HG03457 (cell line): ENCODE data around the gene ROBO1.
"Not testable (repeated sequence)": the region's sequence is repeated elsewhere in the genome, so short reads cannot be mapped to it uniquely, and the experiment has no call there.

ENCODE experiments used
- ATAC-seq: cut with Tn5 transposase; IDR thresholded peaks from one replicate; pipeline ENCODE4 v1.9.1; 2021; ENCODE audit warnings: moderate number of reproducible peaks; ENCODE audit not compliant: unreplicated experiment

The ROBO1 gene

GRCh38 chr3:78889348-78889747, 878.5 kb downstream of the ROBO1 start:
- ATAC-seq = no peak

DNA sequence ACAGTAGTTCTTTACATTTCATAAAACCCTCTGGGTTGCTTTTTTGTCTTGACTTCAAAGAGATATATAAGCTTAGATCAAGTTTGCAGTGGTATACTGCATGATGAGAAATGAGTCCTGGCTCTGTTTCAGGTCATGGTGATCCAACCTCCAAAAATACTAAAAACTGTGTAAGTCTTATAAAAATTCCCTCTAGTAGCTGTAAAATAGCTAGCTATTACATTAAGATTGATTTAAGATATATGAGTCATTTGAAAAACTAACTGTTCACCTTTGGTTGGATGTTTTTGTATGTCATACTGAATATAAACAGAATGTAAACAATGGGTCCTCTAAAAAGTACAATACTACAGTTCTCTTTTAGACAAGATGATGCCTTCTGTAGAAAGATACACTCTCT, 879.2 kb downstream of the ROBO1 start:
- no peak for ATAC-seq

GRCh38 chr3:78887547-78888011, 880.2 kb downstream of the ROBO1 start:
- no peak for ATAC-seq

DNA sequence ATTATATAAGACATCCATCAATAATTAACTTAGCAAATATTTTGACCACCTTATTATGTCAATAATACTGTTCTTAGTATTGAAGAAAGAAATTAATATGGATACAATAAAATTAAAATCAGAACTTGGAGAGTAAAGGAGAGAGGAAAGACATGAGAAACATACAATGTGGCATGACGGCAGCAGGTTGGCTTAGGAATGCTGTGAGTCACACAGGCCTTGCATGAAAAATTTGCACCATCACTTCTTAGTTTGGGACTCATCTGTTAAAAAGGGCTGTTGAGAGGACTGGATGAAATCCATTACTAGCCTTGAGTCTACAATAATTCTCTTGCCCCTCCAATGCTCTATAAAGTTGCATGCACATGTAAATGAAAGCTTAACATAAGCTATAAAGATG, 880.8 kb downstream of the ROBO1 start:
- ATAC-seq = no peak

DNA sequence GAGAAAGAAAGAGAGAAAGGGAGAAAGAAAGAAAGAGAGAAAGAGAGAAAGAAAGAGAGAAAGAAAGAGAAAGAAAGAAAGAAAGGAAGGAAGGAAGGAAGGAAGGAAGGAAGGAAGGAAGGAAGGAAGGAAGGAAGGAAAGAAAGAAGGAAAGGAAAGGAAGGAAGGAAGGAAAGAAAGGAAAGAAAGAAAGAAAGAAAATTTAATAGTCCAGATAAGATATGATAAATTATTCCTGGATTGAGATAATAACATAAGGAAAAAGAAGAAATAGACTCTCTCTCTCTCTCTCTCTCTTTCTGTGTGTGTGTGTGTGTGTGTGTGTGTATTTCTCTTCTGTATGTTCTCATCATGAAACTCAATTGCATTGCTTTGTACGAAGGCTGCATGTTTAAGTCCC, 883.2 kb downstream of the ROBO1 start:
- not testable (repeated sequence) for ATAC-seq

GRCh38 chr3:78882251-78882650, 885.5 kb downstream of the ROBO1 start:
- no peak for ATAC-seq

GRCh38 chr3:78881501-78881900, 886.3 kb downstream of the ROBO1 start:
- no peak for ATAC-seq

- no peak for ATAC-seq
These were observed 887.0 kb downstream of the ROBO1 start for GRCh38 chr3:78880603-78881461.

DNA sequence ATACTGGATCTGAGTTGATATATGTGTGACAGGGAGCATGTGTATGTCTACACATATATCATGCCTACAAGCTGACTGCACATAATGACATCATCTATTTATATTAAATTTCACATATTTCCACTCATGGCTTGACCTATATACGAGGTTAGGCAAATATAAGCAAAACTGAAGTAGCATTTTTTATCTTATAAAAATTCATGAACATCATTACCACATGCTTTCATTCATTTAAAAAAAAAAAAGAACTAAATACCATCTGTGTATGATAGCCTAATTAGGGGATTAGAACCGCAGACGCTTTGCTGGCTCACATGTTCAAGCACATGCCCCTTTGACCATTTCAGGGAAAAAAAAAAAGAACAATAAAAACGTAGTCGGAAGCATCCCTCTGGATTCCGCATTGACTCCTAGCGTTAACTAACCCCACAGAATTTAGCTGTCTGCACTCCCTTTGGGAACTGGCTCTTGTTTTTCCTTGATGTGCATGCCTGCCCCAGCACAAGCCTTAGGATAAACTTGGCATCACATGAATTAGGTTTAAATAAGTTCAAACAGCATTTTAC, 888.4 kb downstream of the ROBO1 start:
- no peak for ATAC-seq

- ATAC-seq = no peak
These were observed 889.0 kb downstream of the ROBO1 start for GRCh38 chr3:78878789-78879188.

DNA sequence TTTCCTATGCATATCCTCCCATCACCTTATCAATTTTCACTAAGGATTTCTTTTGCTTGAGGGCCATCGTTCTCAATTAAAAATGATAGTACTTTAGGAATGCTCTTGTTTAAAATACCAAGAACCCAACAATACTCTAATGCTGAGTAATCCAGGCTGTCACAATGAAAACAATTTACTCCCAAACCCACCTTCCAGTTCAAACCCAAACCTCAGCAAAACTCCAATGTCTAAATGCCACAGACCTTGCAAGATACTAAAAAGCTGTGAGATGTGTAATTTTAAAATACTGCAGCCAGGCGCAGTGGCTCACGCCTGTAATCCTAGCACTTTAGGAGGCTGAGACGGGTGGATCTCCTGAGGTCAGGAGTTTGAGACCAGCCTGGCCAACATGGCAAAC, 889.8 kb downstream of the ROBO1 start:
- no peak for ATAC-seq

GRCh38 chr3:78875851-78876250, 891.9 kb downstream of the ROBO1 start:
- no peak for ATAC-seq

- ATAC-seq = no peak
These were observed 892.4 kb downstream of the ROBO1 start for GRCh38 chr3:78875436-78875835.

DNA sequence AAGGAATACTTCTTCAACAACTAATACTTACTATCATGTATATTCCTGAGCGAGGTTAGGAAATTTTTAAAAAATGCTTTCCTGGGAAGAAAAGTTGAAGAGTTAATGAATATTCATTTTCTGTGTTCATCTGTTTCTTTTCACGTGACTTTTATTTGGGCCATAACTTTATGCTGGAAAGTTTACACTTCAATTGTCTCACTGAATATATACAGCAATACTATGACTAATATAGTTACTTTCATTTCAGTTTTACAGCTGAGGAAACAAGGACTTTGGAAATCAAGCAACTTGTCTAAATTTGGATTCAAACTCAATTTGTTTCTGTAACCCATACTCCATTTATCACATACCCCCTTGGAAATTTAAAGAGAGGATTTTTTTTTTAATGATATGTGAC, 894.2 kb downstream of the ROBO1 start:
- ATAC-seq = no peak

GRCh38 chr3:78872195-78872594, 895.6 kb downstream of the ROBO1 start:
- no peak for ATAC-seq

DNA sequence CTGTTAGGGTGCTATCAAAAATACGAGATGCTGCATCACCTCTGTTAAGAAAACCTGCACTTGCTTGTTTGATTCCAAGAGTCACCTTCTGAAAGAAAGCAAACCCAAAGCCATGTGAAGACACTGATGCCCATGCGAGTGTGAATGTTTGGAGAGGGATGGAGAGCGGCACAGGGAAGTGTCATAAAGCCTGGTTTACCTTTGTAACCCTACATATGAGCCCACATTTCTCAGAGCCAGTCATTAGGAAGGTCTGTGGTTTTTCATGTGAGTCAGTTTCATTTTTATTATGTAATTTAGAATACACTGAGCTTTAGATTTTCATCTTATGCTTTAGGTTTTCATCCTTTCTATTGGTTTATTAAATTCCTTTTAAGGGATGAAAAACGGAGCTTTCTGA, 896.8 kb downstream of the ROBO1 start:
- ATAC-seq = no peak

DNA sequence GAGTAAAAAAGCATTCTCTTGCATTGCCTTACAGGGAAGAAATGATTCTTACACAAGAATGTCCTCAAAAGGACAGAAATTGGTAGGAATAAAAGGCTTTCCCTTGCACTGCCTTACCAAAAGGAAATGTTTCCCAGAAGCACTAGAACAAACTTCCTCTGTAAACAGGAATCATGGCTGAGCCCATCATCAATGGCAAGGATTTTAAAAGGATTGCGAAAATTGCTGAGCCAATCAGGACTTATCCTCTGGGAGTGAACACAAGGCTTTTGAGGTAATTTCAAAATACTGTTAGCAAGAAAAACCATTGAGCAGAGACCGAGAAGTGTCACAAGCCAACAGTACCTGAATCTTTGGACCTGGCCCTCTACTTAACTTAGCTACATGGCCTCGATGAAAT, 897.3 kb downstream of the ROBO1 start:
- no peak for ATAC-seq

DNA sequence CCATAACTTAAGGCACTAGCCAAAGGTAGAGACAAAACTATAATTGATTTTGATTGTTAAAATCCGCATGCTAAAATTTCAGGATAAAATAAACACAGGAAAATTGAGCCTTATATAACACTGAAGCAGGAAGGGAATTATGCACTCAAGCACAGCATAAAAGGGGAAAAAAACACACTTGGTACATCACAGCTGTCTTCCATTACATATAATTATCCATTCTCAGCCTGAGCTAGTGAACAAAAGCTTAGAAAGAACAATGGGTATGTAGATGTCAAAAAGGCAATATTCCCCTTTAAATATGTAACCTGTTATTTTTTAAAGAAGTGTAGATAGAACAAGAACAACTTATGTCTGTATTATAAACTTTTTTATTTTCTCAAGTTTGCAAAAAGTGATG, 899.2 kb downstream of the ROBO1 start:
- ATAC-seq = no peak

- ATAC-seq = no peak
These were observed 900.1 kb downstream of the ROBO1 start for GRCh38 chr3:78867409-78868372.

GRCh38 chr3:78863306-78864203, 904.2 kb downstream of the ROBO1 start:
- no peak for ATAC-seq
